SK-N-DZ (cell line): ENCODE results near the gene HMGA1.
"Not testable (repeated sequence)": the region's sequence is repeated elsewhere in the genome, so short reads cannot be mapped to it uniquely, and the experiment has no call there.

ENCODE experiments used
- DNase-seq: peaks from one replicate; pipeline ENCODE4 v3.0.0-alpha.2; 2015; ENCODE audit warnings: low spot score

Gene HMGA1

GRCh38 chr6:34259529-34260069 lies 22.9 kb downstream of the HMGA1 start:
- DNase-seq, result no peak

DNA sequence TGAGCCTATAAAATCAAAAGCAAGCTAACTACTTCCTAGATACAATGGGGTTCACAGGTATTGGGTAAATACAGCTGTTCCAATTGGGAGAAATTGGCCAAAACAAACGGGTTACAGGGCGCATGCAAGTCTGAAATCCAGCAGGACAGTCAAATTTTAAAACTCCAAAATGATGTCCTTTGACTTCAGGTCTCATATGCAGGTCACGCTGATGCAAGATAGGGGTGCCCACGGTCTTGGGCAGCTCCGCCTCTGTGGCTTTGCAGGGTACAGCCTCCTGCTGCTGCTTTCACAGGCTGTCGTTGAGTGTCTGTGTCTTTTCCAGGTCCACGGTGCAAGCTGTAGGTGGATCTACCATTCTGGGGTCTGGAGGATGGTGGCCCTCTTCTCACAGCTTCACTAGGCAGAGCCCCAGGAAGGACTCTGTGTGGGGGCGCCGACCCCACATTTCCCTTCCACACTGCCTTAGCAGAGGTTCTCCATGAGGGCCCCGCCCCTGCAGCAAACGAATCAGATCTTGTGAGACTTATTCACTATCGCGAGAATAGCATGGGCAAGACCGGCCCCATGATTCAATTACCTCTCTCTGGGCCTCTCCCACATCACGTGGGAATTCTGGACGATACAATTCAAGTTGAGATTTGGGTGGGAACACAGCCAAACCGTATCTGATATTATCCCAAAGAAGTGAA lies 24.0 kb downstream of the HMGA1 start:
- DNase-seq, result no peak

DNA sequence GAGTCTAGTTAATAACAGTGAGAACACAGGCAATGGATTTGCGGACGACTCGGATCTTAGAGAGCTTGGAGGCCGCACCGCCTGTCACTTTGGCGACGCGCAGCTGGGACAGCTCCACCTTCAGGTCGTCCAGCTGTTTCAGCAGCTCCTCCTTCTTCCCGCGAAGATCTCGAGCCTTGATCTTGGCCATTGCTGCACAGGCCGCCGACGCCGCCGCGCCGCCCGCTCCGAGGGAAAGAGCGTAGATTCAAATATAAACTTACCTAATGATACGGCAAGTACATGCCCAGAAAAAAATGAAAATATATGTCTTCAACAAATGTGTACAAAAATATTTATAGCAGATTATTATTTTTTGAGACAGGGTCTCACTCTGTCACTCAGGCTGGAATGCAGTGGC lies 26.8 kb downstream of the HMGA1 start:
- DNase-seq, result not testable (repeated sequence)

DNA sequence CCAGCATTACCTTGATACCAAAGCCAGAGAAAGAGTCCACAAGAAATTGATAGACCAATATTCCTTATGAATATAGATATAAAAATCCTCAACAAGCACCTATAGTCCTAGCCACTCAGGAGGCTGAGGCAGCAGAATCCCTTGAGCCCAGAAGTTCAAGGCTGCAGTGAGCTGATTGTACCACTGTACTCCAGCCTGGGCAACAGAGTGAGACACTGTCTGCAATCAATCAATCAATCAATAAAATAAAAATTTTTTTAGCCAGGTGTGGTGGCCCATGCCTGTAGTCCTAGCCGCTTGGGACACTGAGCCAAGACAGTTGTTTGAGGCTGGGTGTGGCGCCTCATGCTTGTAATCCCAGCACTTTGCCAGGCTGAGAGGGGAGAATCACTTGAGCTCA lies 31.1 kb downstream of the HMGA1 start:
- no peak for DNase-seq

GRCh38 chr6:34269132-34269531 lies 32.5 kb downstream of the HMGA1 start:
- DNase-seq, result not testable (repeated sequence)

- DNase-seq, result not testable (repeated sequence)
Measured at GRCh38 chr6:34269658-34270341, 33.1 kb downstream of the HMGA1 start.

- DNase-seq, result no peak
Measured at GRCh38 chr6:34272013-34272926, 35.6 kb downstream of the HMGA1 start.

- no peak for DNase-seq
Measured at GRCh38 chr6:34273242-34273805, 36.7 kb downstream of the HMGA1 start.

- no peak for DNase-seq
Measured at GRCh38 chr6:34274129-34274528, 37.5 kb downstream of the HMGA1 start.

- DNase-seq, result no peak
Measured at GRCh38 chr6:34275128-34275804, 38.6 kb downstream of the HMGA1 start.

DNA sequence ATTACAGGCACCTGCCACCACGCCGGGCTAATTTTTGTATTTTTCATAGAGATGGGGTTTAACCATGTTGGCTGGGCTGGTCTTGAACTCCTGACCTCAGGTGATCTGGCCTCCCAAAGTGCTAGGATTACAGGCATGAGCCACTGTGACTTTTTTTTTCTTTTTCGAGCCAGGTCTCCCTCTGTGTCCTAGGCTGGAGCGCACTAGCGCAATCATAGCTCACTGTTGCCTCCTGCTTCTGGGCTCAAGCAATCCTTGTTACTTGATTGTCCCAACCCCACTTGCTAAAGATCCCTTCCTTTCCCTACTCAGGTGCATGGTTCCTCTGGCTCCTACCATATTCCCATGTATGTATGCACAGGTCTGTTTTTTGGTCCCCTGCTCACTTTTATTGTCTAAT lies 39.5 kb downstream of the HMGA1 start:
- DNase-seq, result no peak

DNA sequence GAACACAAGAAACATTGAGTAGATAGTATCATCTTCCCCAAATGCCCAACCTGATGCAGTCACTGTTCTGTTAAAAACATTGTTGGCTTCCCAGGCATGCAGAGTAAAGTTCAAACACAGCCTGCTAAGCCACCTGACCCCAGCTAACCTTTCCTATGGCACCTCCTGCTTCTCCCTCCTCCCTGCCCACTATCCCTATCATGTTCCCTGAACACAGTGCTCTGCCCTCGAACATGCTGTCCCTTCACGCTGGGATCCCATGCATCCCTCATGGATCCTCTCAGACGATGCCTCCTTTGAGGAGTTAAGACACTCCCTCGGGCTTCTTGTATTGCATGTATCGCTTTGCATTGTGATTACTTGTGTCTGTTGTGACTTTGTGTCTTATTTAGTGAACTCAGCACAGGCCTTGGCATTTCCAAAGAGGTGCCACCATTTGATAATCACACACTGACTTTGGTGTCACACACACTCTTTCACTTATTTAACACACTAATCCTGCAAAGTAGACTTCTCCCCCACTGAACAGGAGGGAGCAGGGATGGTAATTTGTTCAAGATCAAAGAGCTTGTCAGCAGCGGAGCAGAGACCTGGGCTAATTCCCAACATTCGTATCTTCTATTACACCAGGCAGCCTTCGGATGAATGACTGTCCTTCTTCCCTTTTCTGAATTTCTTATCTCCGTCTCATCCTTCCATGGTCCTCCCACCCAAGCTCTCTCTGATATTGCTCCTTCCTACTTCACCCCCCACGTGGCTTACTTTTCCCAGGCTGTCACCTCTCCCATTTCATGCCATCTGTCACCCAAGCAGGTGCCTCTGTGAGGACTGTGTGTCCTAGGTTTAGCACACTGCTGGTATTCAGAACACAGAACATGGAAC lies 40.4 kb downstream of the HMGA1 start:
- no peak for DNase-seq

GRCh38 chr6:34277763-34278112 lies 41.1 kb downstream of the HMGA1 start:
- no peak for DNase-seq

DNA sequence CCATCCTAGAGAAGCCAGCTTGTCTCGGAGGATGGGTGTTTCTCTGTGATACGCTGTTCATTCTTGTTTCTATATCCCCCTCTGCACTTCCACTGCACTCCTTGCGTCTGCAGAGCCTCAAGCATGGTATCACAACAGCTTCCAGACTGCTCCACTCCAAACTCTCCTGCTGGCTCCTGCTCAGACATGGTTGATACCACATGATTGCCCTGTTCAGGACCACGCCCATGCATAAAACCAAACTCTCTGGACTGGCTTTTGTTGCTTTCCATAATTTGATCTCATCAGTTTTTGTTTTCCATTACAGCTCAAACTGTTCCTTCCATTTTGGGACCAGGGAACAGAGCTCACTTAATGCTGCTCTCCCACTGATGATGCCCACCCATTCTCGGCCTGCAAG lies 42.2 kb downstream of the HMGA1 start:
- DNase-seq, result no peak

- no peak for DNase-seq
Measured at GRCh38 chr6:34280216-34280615, 43.5 kb downstream of the HMGA1 start.

- DNase-seq, result no peak
Measured at GRCh38 chr6:34281702-34282334, 45.1 kb downstream of the HMGA1 start.

GRCh38 chr6:34284563-34285447 lies 48.1 kb downstream of the HMGA1 start:
- DNase-seq, result no peak

DNA sequence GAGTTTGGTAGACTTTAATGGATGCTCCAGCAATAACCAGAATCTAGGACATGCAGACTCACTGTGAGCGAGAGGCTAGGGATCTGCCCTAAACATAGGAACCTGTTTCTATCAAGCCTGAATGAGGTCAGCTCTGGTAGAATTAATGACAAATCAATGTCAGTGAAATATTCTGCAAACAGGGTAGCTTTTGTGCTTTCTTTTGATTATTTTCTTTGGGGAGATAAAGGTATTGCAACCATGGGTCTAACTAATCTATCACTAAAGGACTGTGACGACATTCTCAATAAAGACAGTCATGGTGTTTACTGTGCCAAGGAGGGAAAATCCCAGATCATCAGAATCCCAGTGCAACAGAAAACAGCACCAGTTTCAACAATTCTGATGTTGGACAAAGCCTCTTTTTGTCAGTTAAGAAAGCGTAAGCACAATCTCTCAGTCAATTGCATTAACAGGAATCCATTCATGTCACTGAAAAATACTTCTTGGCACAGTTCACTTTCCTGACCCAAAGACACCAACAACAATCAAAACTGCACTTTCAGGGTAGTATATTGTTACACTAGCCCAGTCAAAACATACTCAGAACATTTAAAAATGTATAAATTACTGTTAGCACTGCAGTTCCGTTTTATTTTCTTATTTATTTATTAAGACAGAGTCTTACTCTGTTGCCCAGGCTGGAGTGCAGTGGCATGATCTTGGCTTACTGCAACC lies 48.9 kb downstream of the HMGA1 start:
- no peak for DNase-seq
